ENCODE data around the gene DUSP3.

DUSP3 gene

DNA sequence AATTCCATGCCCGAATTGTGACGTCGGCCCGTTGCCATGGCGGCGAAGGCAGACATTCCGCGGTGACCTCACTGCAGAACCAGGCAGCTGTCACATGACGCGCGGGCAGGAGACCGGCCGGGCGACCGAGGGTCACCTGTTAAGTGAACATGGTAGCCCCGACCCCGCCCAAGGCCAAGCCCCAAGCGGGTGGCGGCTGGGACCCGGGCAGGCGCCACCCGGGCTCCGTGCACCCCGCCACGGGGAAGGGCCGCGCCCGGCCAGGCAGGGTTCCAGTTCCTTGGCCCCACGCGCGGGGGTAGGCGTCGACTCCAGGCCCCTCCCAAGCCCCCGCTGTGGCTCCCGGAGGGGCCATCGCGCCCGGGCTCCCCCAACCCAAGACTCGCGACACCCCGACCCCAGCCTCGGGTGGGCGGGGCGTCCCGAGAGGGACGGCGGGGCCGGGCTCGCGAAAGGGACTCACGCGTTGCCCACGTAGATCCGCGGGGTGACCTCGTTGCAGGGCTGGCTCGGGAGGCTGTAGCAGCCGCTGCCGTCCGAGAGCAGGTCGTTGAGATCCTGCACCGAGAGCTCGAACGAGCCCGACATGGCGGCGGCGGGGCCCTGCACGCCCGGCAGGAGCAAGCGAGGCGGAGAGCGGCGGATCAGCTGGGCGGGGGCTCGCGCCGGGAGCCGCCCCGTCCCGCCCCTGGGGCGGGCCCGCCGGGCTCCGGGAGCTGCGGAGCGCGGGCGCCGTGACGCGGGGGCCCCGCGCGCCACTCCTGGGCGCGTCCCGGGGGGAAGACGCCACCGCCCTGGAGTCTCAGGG lies at the start of gene DUSP3:
Gene DUSP3, minus strand, starts transcription at position 641 of the 808 bp plus-strand sequence. Its CDS starts 53 bp downstream, at position 588.
- in situ Hi-C loops (cut with MboI; ENCODE audit: low sequenced_read_pairs) = no loop called here

DNA sequence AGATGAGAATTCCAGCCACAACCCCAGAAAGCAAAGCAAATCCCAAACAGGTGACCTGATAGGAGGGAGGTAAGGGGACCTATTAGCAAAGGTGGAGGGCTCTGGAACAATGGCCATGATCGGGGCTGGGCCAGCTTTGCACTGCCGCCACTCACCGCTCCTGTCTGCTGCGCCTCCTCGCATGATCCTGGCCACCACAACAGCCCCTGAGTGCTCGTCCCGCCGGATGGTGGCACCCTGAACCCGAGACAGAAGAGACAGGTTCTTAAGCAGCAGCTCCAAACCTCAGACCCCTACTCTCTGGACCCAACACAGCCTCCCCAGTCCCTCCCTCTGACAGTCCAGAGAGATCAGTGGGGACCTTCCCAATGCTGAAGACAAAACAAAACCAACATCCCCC lies 48.8 kb upstream of the DUSP3 start:
- in situ Hi-C loops (cut with MboI; ENCODE audit: low sequenced_read_pairs) = no loop called here

DNA sequence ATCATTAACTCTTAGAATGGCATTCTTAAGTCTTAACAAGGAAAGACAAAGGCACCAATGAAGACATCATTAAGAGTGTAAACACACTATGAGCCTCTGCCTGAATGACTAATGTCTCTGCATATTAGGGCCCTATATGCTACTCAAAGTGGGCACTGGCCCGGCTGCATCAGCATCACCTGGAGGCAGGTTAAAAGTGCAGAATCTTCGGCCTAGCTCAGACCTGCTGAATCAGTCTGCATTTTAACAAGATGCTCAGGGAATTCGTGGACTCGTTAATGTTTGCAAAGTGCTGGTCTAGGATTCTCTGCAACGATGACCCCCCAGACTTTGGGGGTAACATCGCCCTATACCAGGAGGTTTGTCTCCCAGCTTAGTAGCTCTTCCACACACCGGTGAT lies 47.4 kb upstream of the DUSP3 start:
- in situ Hi-C loops (cut with MboI; ENCODE audit: low sequenced_read_pairs) = no loop called here

DNA sequence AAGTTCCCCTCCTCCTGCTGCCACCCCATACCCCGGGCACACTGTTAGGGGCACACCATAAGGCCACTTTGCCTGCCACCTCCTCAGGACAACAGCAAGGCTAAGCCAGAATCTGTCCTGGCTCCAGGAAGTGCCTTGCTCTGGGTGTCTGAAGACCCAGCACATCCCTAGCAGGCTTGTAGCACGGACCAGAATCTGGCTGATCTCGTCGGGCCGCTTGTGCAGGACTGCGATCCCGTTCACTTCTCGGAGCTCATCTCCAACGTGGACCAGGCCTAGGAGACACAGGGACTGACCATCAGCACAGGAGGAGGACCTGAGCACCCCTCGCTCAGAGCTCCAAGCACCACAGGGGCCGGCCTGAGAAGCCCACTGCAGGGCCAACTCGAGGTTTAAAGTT lies 46.8 kb upstream of the DUSP3 start:
- in situ Hi-C loops (cut with MboI; ENCODE audit: low sequenced_read_pairs) = no loop called here

DNA sequence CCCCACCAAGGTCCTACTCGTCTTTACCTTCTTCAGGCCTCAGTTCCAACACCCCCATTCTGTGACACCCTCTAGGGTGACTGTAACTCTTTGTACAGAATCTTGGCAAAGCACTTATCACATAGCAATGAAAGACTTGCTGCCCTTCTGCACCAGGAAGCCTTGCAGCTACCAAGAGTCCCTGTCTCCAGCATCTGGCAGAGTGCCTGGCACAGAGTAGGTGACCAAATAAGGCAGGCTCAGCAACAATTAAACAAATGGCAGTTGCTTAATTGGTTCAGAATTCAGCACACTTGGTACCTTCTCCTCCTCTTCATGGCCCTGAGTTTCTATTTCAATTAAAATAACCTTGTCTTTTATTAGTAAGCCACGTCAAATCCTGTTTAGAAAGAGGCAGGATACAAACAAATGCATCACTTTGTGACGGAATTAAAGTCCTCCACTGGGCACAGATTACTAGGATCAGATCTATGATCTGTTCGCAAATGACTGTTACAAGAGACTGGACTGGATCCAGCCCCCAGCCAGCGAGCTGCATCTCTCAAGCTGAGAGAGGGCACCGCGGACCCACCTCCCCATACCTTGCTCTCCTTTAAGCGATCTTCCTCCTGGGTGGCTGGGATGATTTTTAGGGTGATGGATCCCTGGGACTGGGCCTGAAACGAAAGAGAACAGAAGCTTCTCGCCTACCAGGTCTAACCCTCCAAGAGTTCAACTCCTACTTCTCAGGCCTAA lies 44.7 kb upstream of the DUSP3 start:
- in situ Hi-C loops (cut with MboI; ENCODE audit: low sequenced_read_pairs) = no loop called here

DNA sequence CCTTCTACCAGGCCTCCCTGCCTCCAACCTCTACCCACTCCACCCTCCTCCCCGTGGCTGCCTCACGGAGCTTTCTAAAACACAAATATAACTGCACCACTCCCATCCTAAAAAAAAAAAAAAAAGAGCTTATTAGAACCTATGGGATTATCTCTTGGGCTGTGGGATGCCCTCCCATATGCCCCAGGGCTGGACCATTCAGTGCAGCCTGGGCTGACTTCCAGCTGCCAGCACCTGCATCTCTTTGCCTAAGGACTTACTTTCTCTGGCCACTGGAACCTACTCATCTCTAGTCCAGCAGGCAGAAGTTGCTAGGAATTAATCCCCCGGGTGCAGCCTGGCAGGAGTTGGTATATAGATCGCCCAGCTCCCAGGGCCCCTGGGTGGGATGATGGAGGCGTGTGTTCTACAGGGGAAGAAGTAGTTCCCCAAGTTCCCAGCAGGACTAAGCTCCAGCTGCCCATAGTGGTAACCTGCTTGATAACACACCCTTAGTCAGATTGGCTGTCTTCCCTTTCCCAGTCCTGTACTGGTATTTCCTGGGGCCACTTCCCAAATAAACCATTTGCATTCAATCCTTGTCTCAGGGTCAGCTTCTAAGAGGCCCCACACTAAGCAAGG lies 43.9 kb upstream of the DUSP3 start:
- in situ Hi-C loops (cut with MboI; ENCODE audit: low sequenced_read_pairs) = no loop called here

DNA sequence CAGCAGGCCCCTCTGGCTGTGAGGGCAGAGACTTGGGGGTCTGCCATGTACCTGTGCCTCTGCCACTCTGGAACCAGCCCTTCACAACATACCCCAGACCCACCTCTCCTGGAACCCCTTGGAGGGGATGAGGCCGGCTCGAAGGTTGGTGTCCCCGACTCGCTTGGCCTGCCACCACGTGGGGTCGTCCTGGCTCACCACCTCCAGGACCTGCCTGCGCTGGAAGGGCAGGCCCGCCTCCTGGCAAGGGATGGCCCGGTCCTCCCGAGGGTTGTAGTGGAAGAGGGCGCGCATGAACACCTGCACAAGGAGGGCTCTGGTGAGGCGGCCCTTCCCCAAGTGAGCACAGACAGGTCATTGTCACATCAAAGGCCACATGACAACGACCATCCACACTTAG lies 42.0 kb upstream of the DUSP3 start:
- in situ Hi-C loops (cut with MboI; ENCODE audit: low sequenced_read_pairs) = no loop called here

DNA sequence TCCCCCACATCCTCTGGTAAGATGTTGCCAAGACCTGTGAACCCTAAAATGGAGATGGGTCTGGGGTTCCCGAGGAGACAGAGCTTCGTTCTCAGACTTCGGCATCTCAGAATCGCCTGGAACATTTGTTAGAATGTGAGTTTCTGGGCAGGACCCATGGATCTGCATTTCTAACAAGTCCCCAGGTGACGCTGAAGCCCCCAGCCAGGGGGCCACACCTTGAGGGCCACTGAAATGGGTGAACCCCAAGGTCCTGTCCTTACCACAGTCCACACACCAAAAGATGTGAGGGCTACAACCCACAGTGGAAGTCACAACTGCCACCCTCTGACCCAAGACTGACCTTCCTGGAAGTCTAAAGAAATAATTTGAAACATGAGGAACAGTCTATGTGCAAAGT lies 40.2 kb upstream of the DUSP3 start:
- in situ Hi-C loops (cut with MboI; ENCODE audit: low sequenced_read_pairs) = no loop called here

DNA sequence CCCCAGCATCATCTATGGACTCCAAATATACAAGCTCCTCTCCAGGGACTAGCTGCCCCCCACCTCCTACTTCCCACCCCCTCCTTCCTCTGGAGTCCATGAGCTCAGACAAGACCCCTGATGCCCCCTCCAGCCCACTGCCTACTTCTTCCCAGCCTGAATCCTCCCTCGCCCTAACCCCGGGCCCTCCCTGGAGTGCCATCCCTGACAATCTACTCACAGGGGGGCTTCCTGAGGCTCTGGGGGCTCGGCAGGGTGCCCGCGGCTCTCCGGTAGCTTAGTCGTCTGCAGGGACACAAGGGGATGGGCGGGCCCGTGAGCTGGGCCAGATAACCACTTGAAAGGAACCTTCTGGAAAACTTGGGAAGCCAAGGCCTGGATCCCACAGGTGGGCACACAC lies 39.0 kb upstream of the DUSP3 start:
- in situ Hi-C loops (cut with MboI; ENCODE audit: low sequenced_read_pairs) = no loop called here

DNA sequence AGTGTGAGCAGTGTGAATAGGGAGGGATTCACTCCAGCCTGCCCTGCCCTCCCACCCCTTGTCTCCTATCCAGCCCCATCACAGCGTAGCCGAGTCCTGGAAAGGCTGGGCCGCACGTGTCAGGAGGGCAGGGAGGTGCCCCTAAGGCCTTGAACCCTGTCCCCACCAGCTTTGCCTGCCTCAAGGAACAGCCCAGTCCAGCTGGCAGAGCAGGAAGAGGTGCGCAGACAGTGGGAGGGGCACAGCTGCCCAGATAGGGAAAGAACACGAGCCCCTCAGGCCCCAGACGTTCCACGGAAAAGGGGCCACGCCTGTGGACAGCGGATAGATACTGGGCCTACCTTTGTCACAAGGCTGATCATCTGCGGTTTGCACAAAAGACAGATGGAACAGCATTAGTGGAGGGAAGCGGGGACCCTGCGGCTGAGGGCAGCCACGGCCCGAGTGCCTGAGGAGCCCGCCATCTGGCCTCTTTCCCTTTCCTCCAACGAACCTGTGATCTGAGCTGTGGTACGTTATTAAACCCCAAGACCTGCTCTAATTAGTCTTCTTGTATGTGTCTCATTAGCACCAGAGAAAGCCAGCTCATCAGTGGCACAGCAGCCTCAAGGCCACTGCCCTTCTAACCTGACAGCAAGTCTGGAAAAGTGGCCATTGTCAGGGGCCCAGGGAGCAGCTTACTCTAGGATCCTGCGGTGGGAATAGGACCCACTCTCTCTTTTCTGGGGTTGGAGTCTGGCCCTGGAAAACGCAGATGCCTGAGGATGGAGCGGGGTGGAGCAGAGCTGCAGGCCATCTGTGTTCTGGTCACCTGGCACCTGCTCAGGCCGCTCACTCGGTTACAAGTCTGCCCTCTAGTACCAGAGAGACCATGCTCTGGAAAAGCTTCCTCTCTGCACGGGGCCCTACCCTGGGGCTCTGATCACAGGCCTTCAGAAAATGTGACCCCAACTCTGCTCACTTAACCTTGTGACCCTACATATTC lies 37.9 kb upstream of the DUSP3 start:
- in situ Hi-C loops (cut with MboI; ENCODE audit: low sequenced_read_pairs) = no loop called here

DNA sequence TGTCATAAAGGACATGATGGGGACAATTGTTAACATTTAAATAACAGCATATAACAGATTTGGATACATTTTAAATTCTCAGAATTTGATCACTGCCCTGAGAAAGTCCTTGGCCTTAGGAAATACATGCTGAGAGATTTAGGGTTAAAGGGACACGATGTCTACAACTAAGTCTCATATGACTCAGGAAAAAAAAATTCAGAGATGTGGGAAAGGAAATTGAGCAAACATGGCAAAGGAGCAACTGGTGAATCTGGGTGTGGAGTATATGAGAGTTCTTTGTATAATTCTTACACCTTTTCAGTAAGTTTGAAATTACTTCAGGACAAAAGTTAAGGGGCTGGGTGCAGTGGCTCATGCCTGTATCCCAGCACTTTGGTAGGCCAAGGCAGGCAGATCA lies 35.9 kb upstream of the DUSP3 start:
- in situ Hi-C loops (cut with MboI; ENCODE audit: low sequenced_read_pairs) = no loop called here

DNA sequence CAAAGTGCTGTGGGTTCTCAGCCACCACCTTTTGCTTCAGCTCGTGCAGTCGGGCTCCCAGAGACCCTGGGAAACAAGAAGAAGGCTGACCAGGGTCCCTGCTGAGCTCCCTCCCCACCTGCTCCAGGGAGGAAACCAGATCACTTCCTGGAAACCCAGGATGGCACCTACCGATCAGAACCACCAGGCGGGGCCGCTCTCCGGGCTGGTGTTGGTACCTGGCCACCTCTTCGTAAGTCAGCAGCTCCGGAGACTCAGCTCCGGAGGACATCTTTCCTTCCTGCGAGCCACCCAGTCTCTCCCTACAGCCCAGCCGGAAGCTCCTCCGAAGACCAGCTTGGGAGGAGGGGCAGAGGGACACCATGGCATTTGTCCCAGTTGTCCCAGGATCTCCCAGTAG lies 35.2 kb upstream of the DUSP3 start:
- in situ Hi-C loops (cut with MboI; ENCODE audit: low sequenced_read_pairs) = no loop called here

DNA sequence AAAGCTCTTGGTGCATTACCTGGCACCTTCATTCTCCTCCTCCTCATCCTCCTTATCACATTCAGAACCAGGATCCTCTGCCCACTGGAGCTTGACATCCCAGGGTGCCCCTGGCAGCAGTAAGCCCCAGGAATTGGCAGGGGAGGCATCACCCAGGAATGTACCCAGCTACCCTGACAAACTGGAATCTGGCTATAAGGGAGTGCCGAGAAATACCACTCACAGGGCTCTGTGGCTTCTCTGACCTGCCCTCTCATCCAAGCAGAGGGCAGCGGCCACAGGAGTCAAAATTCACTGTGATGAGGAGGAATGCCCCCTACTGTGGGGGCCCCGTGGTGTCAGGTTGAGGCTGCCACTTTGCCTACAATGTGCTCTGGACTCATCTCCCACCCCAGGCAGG lies 34.6 kb upstream of the DUSP3 start:
- in situ Hi-C loops (cut with MboI; ENCODE audit: low sequenced_read_pairs) = no loop called here

DNA sequence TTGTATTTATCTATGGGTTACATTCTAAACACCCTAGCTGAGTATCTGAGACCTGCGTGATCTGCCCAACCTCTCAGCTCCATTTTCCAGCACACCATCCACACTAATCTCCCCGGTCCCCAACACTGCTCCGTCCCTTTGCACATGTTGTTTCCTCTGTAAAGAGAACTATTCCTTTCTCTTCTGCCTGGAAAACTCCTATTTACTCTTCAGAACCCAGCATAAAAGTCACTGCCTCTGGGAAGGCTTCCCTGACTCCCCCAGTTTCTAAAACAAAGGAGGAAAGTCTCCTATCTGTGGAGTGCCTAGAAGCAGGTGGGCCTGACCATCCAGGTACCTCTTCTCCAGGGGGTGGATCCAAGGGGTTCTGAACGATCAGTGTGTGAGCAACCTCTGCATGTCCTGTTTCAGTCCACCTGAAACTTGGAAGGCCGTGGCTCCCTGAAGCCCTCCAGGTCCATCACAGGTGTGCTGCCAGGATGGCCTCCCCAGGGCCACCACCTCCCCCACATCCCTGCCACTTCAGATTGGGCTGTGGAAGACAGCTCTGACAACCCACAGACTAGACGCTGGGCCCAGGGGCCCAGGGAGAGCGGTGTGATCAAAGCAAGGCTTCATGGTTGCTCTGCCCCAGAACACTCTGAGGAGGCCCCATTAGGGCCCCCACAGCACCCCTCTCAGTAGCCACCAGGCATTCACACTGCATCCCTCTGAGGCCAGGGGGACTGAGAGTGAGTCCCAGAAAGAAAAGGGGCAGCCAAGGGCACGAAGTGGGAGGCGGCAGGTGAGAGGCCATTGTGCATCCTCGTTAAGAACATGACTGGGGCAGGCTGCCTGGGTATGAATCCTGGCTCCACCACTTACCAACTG lies 33.9 kb upstream of the DUSP3 start:
- in situ Hi-C loops (cut with MboI; ENCODE audit: low sequenced_read_pairs) = no loop called here

DNA sequence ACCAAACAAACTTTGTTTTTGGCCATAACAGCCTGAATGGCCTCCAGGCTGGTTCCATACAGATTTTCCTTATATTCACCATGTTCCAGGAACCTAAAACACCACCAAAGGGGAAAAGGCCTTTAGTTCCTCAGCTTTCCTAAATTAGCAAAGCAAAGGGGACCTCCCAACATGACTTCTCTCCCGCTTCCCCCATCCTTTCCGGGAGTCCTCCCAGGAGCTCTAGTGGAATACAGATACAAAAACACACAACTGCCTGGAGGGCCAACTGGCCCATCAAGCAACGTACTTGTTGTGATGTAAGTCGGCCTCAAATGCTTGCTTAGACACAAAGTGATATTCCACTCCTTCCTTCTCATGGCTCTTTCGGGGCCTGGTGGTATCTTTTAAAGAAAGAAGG lies 32.0 kb upstream of the DUSP3 start:
- in situ Hi-C loops (cut with MboI; ENCODE audit: low sequenced_read_pairs) = no loop called here

DNA sequence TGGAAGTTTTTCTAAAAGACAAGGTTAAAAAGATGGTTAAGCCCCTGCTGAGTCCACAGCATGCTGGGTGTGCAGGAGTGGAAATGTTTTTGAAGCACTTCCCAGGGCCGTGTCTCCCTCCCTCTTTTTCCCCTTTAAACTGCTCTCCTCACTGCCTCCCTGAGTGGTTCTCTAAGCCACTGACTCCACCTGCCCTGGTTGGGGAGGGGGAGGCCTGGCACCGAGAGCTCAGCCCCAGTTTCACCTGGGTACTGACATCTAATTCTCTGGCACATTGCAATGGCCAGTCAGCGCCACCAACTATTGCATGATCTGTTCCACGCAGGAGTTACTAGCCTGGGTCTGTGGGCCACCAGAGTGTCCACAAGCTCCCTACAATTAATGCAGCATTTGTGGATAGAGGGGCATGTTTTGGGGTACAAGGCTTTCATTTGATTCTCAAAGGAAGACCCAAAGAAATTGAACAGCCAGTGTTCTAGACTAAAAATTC lies 31.5 kb upstream of the DUSP3 start:
- in situ Hi-C loops (cut with MboI; ENCODE audit: low sequenced_read_pairs) = no loop called here

DNA sequence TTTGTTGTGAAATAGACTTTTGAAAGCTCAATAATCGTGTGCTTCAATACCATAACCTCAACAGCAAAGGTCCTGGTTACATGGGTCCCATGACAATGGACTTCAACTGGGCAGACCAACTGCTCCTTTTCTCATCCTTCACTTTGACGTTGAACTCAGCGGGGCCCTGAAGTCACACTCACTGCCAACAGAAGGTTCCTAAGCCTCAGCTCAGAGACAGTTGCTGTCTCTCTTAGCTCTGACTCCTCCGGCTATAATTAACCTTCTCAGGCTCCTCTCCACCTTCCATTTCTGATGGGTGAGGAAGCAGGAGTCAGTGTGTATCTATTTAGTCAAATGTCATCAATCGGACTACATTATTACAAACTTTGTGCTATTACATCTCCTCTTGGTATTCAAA lies 30.3 kb upstream of the DUSP3 start:
- in situ Hi-C loops (cut with MboI; ENCODE audit: low sequenced_read_pairs) = no loop called here

DNA sequence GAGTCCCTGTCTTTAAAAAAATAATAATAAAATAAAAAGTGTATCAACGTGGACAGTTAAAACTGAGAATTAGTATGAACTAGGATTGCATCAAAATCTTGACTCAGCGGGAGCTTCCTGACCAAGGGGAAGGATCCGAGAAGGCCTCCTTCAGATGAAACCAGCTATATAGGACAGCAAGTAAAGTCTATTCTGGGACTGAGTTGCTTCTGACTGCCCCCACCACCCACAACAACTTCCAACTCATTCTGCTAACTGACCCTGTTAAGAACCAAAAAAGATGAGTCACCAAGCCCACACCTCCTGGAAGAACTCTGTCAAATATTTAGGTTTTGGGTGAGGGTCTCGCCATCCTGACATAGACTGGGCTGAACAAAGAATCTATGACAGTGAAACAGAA lies 29.3 kb upstream of the DUSP3 start:
- in situ Hi-C loops (cut with MboI; ENCODE audit: low sequenced_read_pairs) = no loop called here

DNA sequence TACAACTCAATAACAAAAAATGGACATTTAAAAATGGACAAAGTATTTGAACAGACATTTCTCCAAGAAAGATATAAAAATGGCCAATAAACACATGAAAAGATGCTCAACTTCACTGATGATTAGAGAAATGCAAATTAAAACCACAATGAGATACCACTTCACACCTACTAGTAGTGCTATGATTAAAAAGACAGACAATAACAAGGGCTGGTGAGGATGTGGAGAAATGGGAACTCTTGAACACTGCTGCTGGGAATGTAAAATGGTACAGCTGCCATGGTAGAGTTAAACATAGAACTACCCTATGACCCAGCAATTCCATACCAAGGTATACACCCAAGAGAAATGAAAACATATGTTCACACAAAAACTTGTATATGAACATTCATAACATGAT lies 26.3 kb upstream of the DUSP3 start:
- in situ Hi-C loops (cut with MboI; ENCODE audit: low sequenced_read_pairs) = no loop called here

DNA sequence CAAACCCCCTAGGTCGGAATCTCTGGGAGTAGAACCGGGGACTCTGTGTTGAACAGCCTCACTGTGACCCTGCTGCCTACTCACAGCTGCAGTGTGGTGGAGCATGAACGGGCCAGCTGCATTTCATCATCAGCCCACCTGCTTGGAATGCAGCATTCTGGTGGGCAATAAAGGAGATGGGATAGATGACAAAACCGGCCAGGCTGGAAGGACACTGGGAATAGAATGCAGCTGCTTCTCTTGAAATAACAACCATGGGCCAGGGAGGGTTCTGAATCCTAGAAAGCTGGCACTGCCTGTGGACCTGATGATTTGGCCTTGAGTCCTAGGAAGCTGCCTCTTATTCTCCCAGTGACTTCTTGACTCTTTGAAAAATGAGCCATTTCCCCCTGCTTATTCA lies 25.0 kb upstream of the DUSP3 start:
- in situ Hi-C loops (cut with MboI; ENCODE audit: low sequenced_read_pairs) = no loop called here
